Non-pigmented ciliary epithelial cell (primary cell): Measurements from ENCODE around the gene CA14.
A peak's percentile ranks its signal among the peaks of the same experiment; 100 is the strongest.
"Not testable (repeated sequence)": the region's sequence is repeated elsewhere in the genome, so short reads cannot be mapped to it uniquely, and the experiment has no call there.

ENCODE experiments used
- DNase-seq: peaks from one replicate; pipeline ENCODE4 v3.0.0-alpha.2; 2010; ENCODE audit warnings: low read depth

The CA14 gene

GRCh38 chr1:150280138-150280707 lies 22.6 kb downstream of the CA14 start:
- DNase-seq = no peak

DNA sequence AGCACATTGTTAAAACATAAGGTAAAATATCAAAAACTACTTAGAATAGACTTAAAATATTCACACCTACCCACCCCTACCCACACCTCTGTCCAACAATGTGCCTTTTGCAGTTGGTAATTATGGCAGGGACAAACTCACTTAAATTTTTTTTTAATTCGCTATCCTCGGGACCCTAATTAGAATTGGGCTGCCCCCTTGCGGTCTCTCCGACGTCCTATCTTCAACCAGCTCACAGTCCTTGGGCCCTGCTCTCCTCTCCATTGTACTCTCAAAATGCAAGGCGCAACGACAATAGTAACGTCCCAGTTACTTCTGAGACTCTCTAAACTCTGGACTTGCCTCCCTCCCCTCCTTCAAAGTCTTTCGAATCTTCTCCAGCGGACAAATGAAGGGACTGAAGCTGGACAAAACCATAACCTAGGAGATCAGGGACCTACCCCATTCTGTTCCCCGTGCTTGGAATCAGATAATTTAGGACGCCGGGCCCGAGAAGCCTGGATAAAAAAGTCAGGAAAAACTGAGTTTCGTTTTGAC lies 23.7 kb downstream of the CA14 start:
- DNase-seq = no peak

DNA sequence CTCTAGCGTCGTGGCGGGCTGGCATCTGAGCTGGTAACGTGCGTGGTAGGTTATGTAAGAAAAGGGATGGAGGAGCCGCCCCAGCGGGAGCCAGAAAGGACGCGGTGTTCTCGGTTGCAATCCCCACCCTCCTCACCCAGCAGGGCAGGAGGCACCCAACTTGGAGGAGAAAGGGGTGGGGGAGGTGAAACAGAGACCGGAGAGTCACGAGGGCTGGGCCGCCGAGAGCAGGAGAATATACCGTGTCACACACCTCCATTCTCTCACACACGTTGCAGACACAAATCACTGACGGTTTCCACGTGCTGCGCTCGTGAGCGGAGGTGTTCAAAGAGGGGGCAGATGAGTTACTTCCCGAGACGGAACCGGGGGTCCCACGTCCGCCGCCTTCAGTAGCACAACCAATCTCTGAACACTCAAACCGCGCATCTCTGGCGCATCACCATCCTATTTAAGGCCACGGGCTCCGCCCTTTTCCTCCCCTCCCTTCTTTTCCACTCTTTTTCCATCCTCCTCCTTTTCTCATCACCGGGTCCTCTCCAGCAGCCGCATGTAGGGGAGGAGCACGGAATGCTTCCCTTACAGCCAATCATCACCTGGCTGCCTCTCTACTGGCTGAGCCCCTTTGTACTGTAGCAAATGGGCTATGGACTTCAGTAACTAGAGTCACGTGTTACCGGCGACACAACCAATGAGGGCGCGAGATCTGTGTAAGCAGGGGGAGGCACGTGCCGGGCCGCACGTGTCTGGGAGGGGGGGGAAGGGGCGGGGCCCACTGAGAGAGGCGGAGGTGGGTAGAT lies 24.4 kb downstream of the CA14 start, which contains the start of gene CIART:
Gene CIART (plus strand): TSS at position 797 of the 800 bp plus-strand sequence. CDS start 714 bp downstream, outside the sequence.
- peak; percentile 95 for DNase-seq

- DNase-seq = no peak
Measured at GRCh38 chr1:150282558-150282958, 25.0 kb downstream of the CA14 start.

DNA sequence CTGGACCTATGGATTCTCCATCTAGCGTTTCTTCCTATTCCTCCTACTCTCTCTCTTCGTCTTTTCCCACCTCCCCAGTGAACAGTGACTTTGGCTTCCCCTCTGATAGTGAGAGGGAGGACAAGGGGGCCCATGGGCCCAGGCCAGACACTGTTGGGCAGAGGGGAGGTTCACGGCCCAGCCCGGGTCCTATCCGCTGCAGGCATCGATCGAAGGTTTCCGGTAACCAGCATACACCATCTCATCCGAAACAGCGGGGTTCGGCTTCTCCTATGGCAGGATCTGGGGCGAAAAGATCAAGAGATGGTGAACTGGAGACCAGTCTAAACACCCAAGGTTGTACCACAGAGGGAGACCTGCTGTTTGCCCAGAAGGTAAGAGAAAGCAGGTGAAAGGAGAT lies 25.7 kb downstream of the CA14 start:
- DNase-seq = no peak

DNA sequence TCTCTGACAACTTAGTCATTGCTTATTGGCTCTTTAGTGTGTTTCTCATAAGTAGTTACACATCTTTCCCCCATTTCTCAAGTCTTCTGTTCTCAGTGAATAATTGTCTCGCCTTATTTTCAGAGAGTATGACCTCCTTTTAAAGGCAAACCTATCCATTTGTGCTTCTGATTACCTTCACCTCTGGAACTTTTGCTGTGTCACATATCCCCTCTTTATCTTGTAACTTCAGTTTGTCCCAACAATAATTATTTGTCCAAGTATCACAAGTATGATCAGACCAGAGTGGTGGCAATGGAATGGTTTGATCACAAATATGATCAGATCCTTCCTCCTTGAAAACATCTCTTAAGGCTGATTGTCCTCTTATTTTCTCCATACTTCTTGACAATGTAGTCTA lies 30.8 kb downstream of the CA14 start:
- DNase-seq = no peak

- DNase-seq = no peak
Measured at GRCh38 chr1:150288822-150289221, 31.2 kb downstream of the CA14 start.

DNA sequence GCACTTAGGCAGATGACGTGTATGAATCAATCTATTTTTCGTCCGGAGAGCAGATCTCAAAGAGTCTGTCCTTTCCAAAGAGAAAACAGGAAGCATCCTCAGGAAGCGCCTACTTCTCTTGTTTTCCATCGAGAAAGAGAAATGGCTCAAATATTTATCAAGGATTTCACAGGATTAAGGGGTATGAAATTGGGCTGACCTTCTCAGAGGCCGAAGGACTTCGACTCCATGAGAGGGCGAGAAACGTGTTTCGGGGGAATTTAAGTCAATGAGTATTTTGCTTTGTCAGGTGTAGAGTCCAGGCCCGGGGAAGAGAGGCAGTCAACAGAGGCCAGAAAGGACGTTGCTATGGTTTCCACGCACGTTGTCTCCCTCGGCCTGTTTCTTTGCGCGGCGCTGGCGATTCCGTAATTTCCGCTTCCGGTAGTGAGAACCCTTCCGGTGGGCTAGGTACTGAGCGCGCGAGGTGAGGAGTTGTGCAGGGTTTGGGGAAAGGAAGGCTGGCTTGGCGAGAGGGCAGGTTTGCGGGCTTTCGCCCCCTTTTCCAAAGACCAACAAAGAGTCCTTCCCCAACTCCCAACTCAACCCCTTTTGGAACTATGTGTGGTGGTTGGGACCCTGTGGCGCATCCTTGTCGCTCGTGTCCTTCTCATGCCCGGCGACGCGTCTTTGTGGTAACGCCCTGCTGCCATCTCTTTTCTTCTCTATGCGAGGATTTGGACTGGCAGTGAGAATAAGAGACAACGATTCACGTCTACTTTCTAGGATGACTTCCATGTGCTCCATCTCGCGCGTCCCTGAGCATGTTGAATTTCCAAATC lies 36.1 kb downstream of the CA14 start, which contains the start of gene MRPS21:
Gene MRPS21 (plus strand): TSS at position 429 of the 821 bp plus-strand sequence. CDS start 506 bp downstream, outside the sequence.
- peak; percentile 55 for DNase-seq

DNA sequence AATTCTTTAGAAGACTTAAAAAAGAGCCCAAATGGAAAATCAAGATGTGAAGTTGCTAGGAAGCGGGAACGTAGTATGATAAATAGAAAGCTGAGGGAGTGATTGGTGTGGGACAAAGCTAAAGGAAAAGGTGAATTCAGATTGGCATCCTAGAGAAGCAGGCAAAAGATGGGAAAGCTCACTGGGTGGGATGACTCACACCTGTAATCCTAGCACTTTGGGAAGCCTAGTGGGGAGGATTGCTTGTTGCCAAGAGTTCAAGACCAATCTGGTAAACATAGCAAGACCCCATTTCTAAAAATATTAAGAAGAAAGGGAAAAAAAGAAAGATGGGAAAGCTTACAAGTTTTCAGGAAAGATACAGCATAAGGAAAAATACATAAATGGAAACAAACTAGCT lies 37.9 kb downstream of the CA14 start:
- no peak for DNase-seq

GRCh38 chr1:150299716-150300115 lies 42.1 kb downstream of the CA14 start:
- no peak for DNase-seq

GRCh38 chr1:150302338-150302737 lies 44.8 kb downstream of the CA14 start:
- no peak for DNase-seq

- no peak for DNase-seq
Measured at GRCh38 chr1:150302902-150303301, 45.3 kb downstream of the CA14 start.

DNA sequence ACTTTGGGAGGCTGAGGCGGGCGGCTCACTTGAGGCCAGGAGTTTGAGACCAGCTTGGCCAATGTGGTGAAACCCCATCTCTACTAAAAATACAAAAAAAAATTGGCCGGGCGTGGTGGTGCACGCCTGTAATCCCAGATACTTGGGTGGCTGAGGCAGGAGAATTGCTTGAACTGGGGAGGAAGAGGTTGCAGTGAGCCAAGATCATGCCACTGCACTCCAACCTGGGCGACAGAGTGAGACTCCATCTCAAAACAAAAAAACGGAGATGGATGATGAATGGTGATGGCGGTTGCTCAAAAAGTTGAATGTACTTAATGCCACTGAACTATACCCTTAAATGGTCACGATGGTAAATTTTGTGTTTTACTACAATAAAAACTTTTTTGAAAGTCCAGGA lies 51.0 kb downstream of the CA14 start:
- DNase-seq = not testable (repeated sequence)

- DNase-seq = no peak
Measured at GRCh38 chr1:150309758-150310508, 52.4 kb downstream of the CA14 start.

GRCh38 chr1:150311762-150312161 lies 54.2 kb downstream of the CA14 start:
- no peak for DNase-seq
